ENCODE data around the gene NASP. TPM values are rescaled to one million over a fixed set of nuclear protein-coding genes. Genes with fewer than 3 reads are reported as not detected.

Gene NASP
- total RNA-seq, 4 donors from 2014 or later, result 43.0 to 106 (median 79.2) TPM

DNA sequence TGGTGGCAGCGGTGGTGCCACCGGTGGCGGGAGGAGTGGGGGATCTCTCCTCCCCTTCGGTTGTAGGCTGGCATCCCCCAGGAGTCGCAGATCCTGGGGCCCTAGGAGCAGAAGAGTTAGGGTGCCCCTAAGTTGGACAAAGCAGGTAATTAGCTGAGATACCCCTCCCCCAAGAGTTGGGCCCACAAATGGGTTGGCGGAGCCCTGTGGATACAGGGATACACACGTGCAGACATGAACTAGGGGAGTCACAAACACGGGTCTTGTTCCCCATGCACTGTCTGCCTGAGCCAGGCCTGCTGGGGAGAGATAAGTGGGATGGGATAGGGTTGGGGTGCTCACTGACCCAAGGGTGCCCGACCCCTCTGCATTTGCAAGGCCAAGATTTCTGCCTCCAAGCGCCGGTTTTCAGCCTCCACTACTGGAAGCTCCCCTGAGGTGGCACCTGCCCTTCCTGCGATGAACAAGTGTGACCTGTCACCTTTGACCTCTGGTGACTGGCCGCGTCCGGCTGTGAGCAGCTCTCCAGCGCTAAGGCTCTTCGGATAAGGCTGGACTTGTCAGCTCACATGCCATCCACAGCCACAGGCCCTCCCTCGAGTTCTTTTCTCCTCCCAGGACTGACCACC, 38.2 kb downstream of the NASP start:
- TF ChIP-seq, protein P1, sequence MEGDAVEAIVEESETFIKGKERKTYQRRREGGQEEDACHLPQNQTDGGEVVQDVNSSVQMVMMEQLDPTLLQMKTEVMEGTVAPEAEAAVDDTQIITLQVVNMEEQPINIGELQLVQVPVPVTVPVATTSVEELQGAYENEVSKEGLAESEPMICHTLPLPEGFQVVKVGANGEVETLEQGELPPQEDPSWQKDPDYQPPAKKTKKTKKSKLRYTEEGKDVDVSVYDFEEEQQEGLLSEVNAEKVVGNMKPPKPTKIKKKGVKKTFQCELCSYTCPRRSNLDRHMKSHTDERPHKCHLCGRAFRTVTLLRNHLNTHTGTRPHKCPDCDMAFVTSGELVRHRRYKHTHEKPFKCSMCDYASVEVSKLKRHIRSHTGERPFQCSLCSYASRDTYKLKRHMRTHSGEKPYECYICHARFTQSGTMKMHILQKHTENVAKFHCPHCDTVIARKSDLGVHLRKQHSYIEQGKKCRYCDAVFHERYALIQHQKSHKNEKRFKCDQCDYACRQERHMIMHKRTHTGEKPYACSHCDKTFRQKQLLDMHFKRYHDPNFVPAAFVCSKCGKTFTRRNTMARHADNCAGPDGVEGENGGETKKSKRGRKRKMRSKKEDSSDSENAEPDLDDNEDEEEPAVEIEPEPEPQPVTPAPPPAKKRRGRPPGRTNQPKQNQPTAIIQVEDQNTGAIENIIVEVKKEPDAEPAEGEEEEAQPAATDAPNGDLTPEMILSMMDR (IDR thresholded peaks at IDR 0.05; ENCODE audit: low read depth), result no peak

GRCh38 chr1:45622524-45623394, 38.9 kb downstream of the NASP start:
- TF ChIP-seq, protein P1 (IDR thresholded peaks at IDR 0.05; ENCODE audit: low read depth), result no peak

DNA sequence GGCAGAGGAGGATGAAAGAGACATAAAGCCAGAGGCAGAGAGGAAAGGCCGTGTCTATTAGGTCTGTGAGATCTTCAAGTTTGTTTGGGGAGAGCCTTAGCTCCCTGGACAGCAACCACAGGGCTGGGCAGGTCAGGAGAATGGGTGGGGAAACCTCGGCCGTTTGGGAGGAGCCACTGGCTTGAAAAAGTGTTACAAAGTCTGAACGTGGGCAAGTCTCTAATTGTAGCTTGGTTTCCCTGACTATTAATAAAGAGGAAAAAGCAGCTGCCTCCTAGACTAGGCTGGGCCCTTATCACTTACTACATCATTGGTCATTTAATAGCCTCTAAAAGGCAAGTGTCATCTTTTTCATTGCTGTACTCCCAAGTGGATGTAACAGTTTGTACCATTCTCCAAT, 40.1 kb downstream of the NASP start, which contains the start of gene CCDC17:
TSS of gene CCDC17 (minus strand) at position 83 of the 400 bp plus-strand sequence. CDS start 145 bp downstream, outside the sequence.
- TF ChIP-seq, protein P1 (IDR thresholded peaks at IDR 0.05; ENCODE audit: low read depth), result no peak

DNA sequence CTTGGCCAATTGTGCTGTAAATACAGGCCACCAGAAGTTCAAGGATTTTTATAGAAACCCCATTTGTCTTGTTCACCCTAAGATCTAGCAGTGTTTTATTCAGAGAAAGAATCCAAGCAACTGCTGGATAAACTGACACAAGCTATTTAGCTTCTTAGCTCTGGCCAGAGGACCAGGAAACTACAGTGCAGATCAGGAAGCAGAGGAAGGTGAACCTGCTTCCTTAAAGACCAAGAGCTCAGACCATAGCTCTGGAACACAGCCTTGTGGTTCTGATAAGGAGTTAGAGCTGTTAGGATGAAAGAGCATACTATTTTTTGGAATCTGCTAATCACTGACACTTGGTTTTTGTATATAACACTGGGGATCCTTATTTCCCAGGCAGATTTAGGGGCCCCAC, 45.2 kb downstream of the NASP start:
- TF ChIP-seq, protein P1 (IDR thresholded peaks at IDR 0.05; ENCODE audit: low read depth), result no peak

DNA sequence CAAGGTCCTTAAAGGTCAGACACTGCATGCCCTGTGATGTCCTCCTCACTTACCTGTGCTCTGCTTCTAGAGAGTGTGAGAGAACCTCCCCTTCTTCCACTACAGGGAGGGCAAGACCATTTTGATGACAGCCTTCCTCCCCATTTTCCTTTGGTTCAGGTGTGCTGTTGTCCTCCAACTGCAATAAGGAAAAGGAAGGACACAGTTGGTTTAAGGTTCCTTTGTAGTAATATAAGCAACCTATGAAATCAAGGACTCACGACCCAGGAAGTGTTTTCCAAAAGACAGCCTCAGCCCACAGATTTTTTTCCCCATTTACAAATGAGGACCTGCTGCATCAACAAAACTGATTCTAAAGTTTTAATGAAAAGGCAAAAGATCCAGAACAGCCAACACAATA, 46.6 kb downstream of the NASP start:
- TF ChIP-seq, protein P1 (IDR thresholded peaks at IDR 0.05; ENCODE audit: low read depth), result no peak

- TF ChIP-seq, protein P1 (IDR thresholded peaks at IDR 0.05; ENCODE audit: low read depth), result no peak
These were observed 51.4 kb downstream of the NASP start for GRCh38 chr1:45635211-45635610.

- TF ChIP-seq, protein P1 (IDR thresholded peaks at IDR 0.05; ENCODE audit: low read depth), result no peak
These were observed 56.5 kb downstream of the NASP start for GRCh38 chr1:45640293-45640692.
